ENCODE results near the gene NCKAP5.

- TF ChIP-seq POLR2A (IDR thresholded peaks at IDR 0.05; ENCODE audit: insufficient read depth in 1 of 2, low read depth in 2 of 2, low read length in 2 of 2), result no peak
- no peak for TF ChIP-seq SKIL (CRISPR knock-in tag; IDR thresholded peaks at IDR 0.05; ENCODE audit: borderline replicate concordance)
- no peak for TF ChIP-seq ZNF280D (CRISPR knock-in tag; IDR thresholded peaks at IDR 0.05)
- no peak for TF ChIP-seq ZNF850 (CRISPR knock-in tag; conservative IDR thresholded peaks at IDR 0.05)
- TF ChIP-seq TAF15 (IDR thresholded peaks at IDR 0.05; ENCODE audit: low read depth, low read length, poor library complexity, severe bottlenecking), result no peak
- TF ChIP-seq ZNF335 (CRISPR knock-in tag; IDR thresholded peaks at IDR 0.05), result no peak
- TF ChIP-seq ZBTB46 (CRISPR knock-in tag; IDR thresholded peaks at IDR 0.05; ENCODE audit: borderline replicate concordance), result no peak
- TF ChIP-seq SMARCC2 (IDR thresholded peaks at IDR 0.05), result no peak
- TF ChIP-seq ZNF468 (CRISPR knock-in tag; IDR thresholded peaks at IDR 0.05), result no peak
- TF ChIP-seq CEBPZ (IDR thresholded peaks at IDR 0.05; ENCODE audit: low read length), result no peak
- TF ChIP-seq KMT2A (CRISPR knock-in tag; IDR thresholded peaks at IDR 0.05), result no peak
- no peak for TF ChIP-seq CTCF (CRISPR knock-in tag; IDR thresholded peaks at IDR 0.05)
- TF ChIP-seq SP1 (IDR thresholded peaks at IDR 0.05), result no peak
- no peak for TF ChIP-seq SP1 (CRISPR knock-in tag; IDR thresholded peaks at IDR 0.05)
- no peak for TF ChIP-seq ATF3 (CRISPR knock-in tag; IDR thresholded peaks at IDR 0.05)
Observed at GRCh38 chr2:133163111-133163510, 405.2 kb downstream of the NCKAP5 start.

Data from HepG2 (cell line).